ENCODE results near the gene CCDC177. TPM values are rescaled to one million over a fixed set of nuclear protein-coding genes. Genes with fewer than 3 reads are reported as not detected.

Gene CCDC177
- total and polyA plus RNA-seq, 11 donors, result 0.06 TPM; not detected in 10

DNA sequence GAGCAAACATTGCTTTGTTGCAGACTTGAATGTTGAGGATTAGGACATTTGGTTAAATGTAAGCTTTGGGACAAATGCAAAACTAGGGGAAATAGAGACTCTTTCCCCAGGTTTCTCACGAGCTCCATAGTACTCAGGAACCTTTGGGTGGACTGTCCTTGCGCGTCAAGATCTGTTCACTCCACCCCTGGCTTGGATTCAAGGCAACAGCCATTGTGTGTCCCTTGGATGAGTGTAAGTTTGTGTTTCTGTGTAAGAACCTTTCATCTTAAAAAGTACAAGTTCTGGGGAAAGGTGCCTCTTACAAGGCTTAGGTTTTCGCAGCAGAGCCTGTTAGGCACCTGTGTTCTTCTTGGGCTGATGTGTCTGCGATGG is 40.4 kb upstream of the CCDC177 start:
- no peak for DNase-seq
- intact Hi-C loops (cut with DNase I), result loop anchor here in 8 of 10 donors (5.0 to 10.0 kb wide), 5 partner anchors 37 to 97 kb away; no protein-coding TSS in a partner anchor
- H3K4me3 ChIP-seq, result peak overlapping the region in 9 of 12 donors; percentile 16 to 43 (median 31)
- peaks cover 0 to 9% (median 0%) of the 10 kb centered on the region in 9 donors for H3K36me3 ChIP-seq
- no peaks in the 10 kb centered on the region for H3K27me3 ChIP-seq
- ATAC-seq, result no peak
- no peak for TF ChIP-seq POLR2A (IDR thresholded peaks at IDR 0.05)
- no peak for TF ChIP-seq CTCF (IDR thresholded peaks at IDR 0.05)
- no peaks in the 10 kb centered on the region for H3K9me3 ChIP-seq
- H3K27ac ChIP-seq, result peak overlapping the region; percentile 37 to 98 (median 82)
- 47 to 54% (median 51%) methylated on average over 5 of the region's 5 CpGs for WGBS, 4 donors
- peaks cover 25 to 87% (median 84%) of the 10 kb centered on the region in 12 donors for H3K4me1 ChIP-seq

- intact Hi-C loops (cut with DNase I), result loop anchor here in 8 of 10 donors (5.0 to 10.0 kb wide), 7 partner anchors 38 to 103 kb away; no protein-coding TSS in a partner anchor
These were observed 39.9 kb upstream of the CCDC177 start for GRCh38 chr14:69614592-69614991.

GRCh38 chr14:69613312-69614073 is 38.8 kb upstream of the CCDC177 start:
- ATAC-seq, result no peak
- TF ChIP-seq POLR2A (IDR thresholded peaks at IDR 0.05) (no peak), CTCF (IDR thresholded peaks at IDR 0.05) (no peak)
- Histone ChIP-seq H3K36me3 (peaks cover 0 to 9% (median 0%) of the 10 kb centered on the region in 9 donors), H3K4me3 (peak overlapping the region; percentile 76 to 96 (median 86)), H3K27me3 (no peaks in the 10 kb centered on the region), H3K9me3 (no peaks in the 10 kb centered on the region), H3K4me1 (peaks cover 17 to 75% (median 70%) of the 10 kb centered on the region in 12 donors), H3K27ac (peak overlapping the region in 10 of 12 donors; percentile 94 to 100 (median 98))
- intact Hi-C loops (cut with DNase I), result loop anchor here in 8 of 10 donors (2.0 to 10.0 kb wide), 9 partner anchors 23 to 104 kb away; no protein-coding TSS in a partner anchor
- WGBS, 4 donors, result 63 to 76% (median 68%) methylated on average over 4 of the region's 4 CpGs
- DNase-seq, result no peak

More at GRCh38 chr14:69614592-69614991, 39.9 kb upstream of the CCDC177 start:
- peak overlapping the region; percentile 37 to 98 (median 82) for H3K27ac ChIP-seq
- peak in 1 of 4 donors; percentile 12 for ATAC-seq
- peaks cover 25 to 86% (median 81%) of the 10 kb centered on the region in 12 donors for H3K4me1 ChIP-seq
- H3K9me3 ChIP-seq, result no peaks in the 10 kb centered on the region
- WGBS, 4 donors, result 9 to 34% (median 20%) methylated on average over 2 of the region's 2 CpGs
- TF ChIP-seq CTCF (IDR thresholded peaks at IDR 0.05) (no peak), POLR2A (IDR thresholded peaks at IDR 0.05) (no peak)
- peaks cover 0 to 9% (median 0%) of the 10 kb centered on the region in 9 donors for H3K36me3 ChIP-seq
- H3K27me3 ChIP-seq, result no peaks in the 10 kb centered on the region
- H3K4me3 ChIP-seq, result peak overlapping the region in 4 of 12 donors; percentile 34 to 91 (median 39)
- DNase-seq, result peak in 3 of 5 donors; percentile 48 to 52 (median 50)

DNA sequence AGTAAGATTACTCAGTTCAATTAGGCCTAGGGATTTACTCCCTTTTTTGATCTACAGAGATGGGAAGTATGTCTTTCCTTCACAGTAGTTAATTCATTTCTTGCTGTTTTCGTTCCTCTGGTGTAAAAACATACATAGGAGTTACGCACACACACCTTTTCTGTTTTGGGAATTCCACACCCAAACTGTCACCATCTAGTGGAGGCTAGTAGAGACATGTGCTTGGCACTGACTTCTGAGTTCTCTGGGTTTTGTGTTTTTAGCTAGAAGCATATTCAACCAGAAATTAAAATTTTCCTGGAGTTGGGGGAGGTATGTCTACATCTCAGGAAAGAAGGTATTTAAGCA is 38.1 kb upstream of the CCDC177 start:
- no peak for DNase-seq
- H3K4me1 ChIP-seq, result peaks cover 15 to 68% (median 62%) of the 10 kb centered on the region in 12 donors
- TF ChIP-seq CTCF (IDR thresholded peaks at IDR 0.05), result peak in 4 of 12 donors; percentile 5 to 45 (median 20)
- no peak for TF ChIP-seq POLR2A (IDR thresholded peaks at IDR 0.05)
- peak overlapping the region; percentile 76 to 96 (median 86) for H3K4me3 ChIP-seq
- H3K27me3 ChIP-seq, result no peaks in the 10 kb centered on the region
- H3K27ac ChIP-seq, result peak overlapping the region; percentile 94 to 100 (median 98)
- peaks cover 0 to 9% (median 0%) of the 10 kb centered on the region in 9 donors for H3K36me3 ChIP-seq
- ATAC-seq, result no peak
- 3 to 15% (median 11%) methylated on average over 2 of the region's 2 CpGs for WGBS, 4 donors
- H3K9me3 ChIP-seq, result no peaks in the 10 kb centered on the region
- intact Hi-C loops (cut with DNase I), result loop anchor here in 8 of 10 donors (2.0 to 10.0 kb wide), 9 partner anchors 24 to 105 kb away; no protein-coding TSS in a partner anchor
